Stomach (tissue), 4 donors: ENCODE results near the gene HLA-DMB.

Source experiments
- CTCF ChIP-seq, 7 experiments: fragments of 450-650 bp in 4 of 7; fragments of 200-600 bp in 3 of 7; sonication (generic) in 3 of 7; IDR thresholded peaks; one replicate each; pipeline ENCODE4 v1.5.1; 2016 to 2019; ENCODE audit warnings: antibody characterized with exemption in 7 of 7, control low read depth in 2 of 7, mild to moderate bottlenecking in 1 of 7
- EP300 ChIP-seq: sonication (generic); formaldehyde crosslinking; IDR thresholded peaks from one replicate; pipeline ENCODE4 v1.6.1; 2017; ENCODE audit warnings: antibody characterized with exemption
- POLR2A ChIP-seq, 4 donors: fragments of 450-650 bp; IDR thresholded peaks; one replicate each; pipeline ENCODE4 v1.6.1; 2016; ENCODE audit warnings: antibody characterized with exemption in 4 of 4, control low read depth in 2 of 4, mild to moderate bottlenecking in 1 of 4, moderate library complexity in 1 of 4

- TF ChIP-seq CTCF (IDR thresholded peaks at IDR 0.05), result no peak
- no peak for TF ChIP-seq EP300
- TF ChIP-seq POLR2A (IDR thresholded peaks at IDR 0.05), result no peak
Measured at GRCh38 chr6:32946893-32947292, 6.1 kb upstream of the HLA-DMB start.
